Body of pancreas (tissue), 4 donors: ENCODE measurements around the gene SLC6A3.

Source experiments
- POLR2A ChIP-seq, 3 donors: fragments of 450-650 bp; IDR thresholded peaks; one replicate each; pipeline ENCODE4 v1.6.1; 2016; ENCODE audit warnings: antibody characterized with exemption in 3 of 3, mild to moderate bottlenecking in 2 of 3
- TF ChIP-seq, protein P1 (sequence below), 7 experiments: fragments of 450-650 bp in 4 of 7; fragments of 200-600 bp in 3 of 7; sonication (generic) in 3 of 7; IDR thresholded peaks; one replicate each; pipeline ENCODE4 v1.5.1; 2016 to 2019; ENCODE audit warnings: antibody characterized with exemption in 7 of 7

DNA sequence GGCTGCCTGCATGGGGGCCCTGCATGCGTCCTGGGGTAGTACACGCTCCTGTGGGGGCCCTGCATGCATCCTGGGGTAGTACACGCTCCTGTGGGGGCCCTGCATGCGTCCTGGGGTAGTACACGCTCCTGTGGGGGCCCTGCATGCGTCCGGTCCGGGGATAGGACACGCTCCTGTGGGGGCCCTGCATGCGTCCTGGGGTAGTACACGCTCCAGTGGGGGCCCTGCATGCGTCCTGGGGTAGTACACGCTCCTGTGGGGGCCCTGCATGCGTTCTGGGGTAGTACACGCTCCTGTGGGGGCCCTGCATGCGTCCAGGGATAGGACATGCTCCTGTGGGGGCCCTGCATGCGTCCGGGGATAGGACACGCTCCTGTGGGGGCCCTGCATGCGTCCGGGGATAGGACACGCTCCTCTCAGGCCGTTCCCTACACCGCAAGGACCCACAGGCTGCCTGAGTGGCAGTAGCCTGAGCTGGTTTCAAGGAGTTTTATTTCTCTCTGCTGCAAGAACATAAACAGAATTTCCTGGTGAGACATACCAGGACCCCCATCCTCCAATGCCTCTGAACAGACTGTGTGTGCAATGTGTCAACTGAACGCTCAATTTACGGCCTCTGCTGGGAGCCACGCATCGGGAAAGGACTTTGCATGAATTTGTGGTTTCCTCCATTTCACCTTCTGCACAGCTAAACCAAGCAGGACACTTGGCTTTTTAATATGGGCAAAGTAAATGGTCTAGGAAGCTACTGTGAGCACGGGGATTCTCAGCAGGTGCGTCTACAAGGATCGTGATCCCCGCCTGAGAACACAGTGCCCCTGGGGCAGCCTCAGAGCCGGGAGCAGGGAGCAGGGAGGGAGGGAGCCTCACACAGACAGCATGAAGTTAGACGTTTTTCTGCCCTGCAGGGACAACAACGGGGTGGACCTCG is 51.4 kb downstream of the SLC6A3 start:
- TF ChIP-seq, protein P1, sequence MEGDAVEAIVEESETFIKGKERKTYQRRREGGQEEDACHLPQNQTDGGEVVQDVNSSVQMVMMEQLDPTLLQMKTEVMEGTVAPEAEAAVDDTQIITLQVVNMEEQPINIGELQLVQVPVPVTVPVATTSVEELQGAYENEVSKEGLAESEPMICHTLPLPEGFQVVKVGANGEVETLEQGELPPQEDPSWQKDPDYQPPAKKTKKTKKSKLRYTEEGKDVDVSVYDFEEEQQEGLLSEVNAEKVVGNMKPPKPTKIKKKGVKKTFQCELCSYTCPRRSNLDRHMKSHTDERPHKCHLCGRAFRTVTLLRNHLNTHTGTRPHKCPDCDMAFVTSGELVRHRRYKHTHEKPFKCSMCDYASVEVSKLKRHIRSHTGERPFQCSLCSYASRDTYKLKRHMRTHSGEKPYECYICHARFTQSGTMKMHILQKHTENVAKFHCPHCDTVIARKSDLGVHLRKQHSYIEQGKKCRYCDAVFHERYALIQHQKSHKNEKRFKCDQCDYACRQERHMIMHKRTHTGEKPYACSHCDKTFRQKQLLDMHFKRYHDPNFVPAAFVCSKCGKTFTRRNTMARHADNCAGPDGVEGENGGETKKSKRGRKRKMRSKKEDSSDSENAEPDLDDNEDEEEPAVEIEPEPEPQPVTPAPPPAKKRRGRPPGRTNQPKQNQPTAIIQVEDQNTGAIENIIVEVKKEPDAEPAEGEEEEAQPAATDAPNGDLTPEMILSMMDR (IDR thresholded peaks at IDR 0.05) = no peak
- no peak for TF ChIP-seq POLR2A (IDR thresholded peaks at IDR 0.05)
